Hematopoietic multipotent progenitor cell (in vitro differentiated cells): ENCODE measurements around the gene ZNF678. TPM values are rescaled to one million over a fixed set of nuclear protein-coding genes. Genes with fewer than 3 reads are reported as not detected.
A peak's percentile ranks its signal among the peaks of the same experiment; 100 is the strongest.
"Not testable (repeated sequence)": the region's sequence is repeated elsewhere in the genome, so short reads cannot be mapped to it uniquely, and the experiment has no call there.

Experiments used
- DNase-seq, 3 donors: peaks; one replicate each; pipeline ENCODE4 v3.0.0-alpha.2; 2011 to 2015; ENCODE audit warnings: low read depth in 2 of 3, low spot score in 2 of 3
- total RNA-seq: library from RNA; depleted of rRNA; stranded (reverse); fragments of >200 nt; gene quantifications from one replicate; pipeline ENCODE4 v1.2.3, GENCODE V29; 2012

Gene ZNF678
- total RNA-seq, 1 donor = 14.8 TPM

GRCh38 chr1:227589777-227590176, 26.4 kb downstream of the ZNF678 start:
- DNase-seq = not testable (repeated sequence)

DNA sequence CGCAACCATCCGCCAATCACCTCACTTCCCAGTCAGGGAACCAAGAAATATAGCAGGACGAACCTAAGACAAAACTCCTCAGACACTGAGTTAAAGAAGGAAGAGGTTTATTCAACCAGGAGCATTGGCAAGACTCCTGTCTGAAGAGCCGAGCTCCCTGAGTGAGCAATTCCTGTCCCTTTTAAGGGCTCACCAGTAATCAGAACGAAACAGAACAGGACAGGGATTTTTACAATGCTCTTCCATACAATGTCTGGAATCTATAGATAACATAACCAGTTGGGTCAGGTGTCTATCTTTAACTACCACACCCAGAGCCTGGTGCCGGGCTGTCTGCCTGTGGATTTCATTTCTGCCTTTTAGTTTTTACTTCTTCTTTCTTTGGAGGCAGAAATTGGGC, 32.9 kb downstream of the ZNF678 start:
- DNase-seq = not testable (repeated sequence)

GRCh38 chr1:227603327-227603726, 40.0 kb downstream of the ZNF678 start:
- DNase-seq = no peak

GRCh38 chr1:227604446-227604845, 41.1 kb downstream of the ZNF678 start:
- DNase-seq = no peak

GRCh38 chr1:227606271-227606670, 42.9 kb downstream of the ZNF678 start:
- not testable (repeated sequence) for DNase-seq

- DNase-seq = no peak
These were observed 44.1 kb downstream of the ZNF678 start for GRCh38 chr1:227607336-227607898.

- no peak for DNase-seq
These were observed 49.3 kb downstream of the ZNF678 start for GRCh38 chr1:227612658-227613057.

GRCh38 chr1:227613526-227613925, 50.2 kb downstream of the ZNF678 start:
- no peak for DNase-seq

DNA sequence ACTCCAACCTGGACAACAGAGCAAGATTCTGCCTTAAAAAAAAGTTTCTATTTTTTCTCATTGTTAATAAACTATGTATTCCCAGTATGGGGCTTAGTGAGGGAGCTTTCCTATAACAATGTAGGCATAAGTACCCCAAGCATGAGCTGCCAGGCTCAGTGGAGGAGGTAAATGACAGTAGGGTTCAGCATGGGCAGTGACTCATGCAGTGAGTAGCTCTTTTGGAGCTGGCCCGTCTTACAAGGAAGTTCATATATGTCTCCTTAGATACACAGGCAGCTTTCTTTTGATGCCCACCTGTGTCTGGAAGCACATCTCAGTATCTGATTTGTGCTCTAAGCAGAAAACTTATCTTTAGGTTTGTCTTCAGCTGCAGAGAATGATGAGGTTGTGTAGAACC, 57.9 kb downstream of the ZNF678 start:
- no peak for DNase-seq

DNA sequence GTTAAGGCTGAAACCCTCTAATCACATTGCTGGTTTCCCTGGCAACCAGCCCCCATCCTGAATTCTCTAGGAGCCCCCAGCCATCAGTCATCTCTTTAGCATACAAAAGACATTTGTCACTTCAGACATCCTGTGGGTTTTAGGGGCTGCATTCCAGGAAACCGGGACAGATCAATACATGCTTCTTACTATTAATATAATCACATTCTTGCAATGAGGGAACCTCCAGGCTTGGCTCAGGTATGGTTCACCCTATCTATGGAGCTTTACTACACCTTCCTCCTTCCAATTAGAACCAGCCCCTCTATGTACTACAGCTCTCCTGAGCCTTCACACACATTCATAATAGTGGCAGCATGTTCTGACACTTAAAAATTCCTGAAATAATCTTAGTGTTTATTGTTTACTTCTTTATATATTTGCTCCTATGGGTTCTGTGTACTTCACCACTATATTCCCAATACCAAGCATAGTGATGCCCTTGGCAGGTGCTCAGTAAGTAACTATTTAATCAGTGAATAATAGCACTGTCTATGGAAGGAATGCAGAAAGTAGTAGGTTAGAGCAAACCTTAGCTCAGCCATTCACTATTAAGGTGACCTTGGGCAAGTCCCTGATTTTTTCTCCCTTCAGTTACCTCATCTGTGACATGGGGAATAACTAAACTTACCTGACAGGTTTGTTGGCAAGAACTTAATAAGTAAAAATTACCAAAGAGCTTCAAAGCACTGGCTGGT, 59.6 kb downstream of the ZNF678 start:
- no peak for DNase-seq

DNA sequence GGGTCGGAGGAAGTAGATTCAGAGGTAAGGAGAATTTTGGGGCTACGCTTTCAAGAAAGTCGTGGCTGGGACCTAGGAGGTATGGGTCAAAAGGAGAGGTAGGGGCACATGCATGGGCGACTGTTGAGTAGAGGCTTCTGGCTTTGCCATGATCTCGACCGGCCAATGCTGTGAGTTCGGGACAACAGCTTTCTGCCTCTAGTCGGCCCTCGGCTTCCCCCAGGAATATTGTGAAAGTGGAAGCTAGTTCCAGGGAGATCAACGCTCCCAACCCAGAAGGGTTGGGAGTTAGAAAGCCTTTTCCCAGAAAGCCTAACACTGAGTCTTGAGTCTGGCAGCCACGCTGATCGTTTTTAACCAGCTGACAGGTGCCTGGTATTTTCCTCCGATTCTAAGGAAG, 69.0 kb downstream of the ZNF678 start:
- no peak for DNase-seq

- DNase-seq = no peak
These were observed 72.2 kb downstream of the ZNF678 start for GRCh38 chr1:227635596-227635995.

GRCh38 chr1:227654431-227654830, 91.1 kb downstream of the ZNF678 start:
- DNase-seq = peak in 1 of 3 donors; percentile 1

DNA sequence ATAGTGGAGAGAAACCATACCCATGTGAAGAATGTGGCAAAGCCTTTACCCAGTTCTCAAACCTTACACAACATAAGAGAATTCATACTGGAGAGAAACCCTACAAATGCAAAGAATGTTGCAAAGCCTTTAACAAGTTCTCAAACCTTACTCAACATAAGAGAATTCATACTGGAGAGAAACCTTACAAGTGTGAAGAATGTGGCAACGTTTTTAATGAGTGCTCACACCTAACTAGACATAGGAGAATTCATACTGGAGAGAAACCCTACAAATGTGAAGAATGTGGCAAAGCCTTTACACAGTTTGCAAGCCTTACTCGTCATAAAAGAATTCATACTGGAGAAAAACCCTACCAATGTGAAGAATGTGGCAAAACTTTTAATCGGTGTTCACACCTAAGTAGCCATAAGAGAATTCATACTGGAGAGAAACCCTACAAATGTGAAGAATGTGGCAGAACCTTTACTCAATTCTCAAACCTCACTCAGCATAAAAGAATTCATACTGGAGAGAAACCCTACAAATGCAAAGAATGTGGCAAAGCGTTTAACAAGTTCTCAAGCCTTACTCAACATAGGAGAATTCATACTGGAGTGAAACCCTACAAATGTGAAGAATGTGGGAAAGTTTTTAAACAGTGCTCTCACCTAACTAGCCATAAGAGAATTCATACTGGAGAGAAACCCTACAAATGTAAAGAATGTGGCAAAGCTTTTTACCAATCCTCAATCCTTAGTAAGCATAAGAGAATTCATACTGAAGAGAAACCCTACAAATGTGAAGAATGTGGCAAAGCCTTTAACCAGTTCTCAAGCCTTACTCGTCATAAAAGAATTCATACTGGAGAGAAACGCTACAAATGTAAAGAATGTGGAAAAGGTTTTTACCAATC, 91.7 kb downstream of the ZNF678 start:
- DNase-seq = peak in 1 of 3 donors; percentile 2

DNA sequence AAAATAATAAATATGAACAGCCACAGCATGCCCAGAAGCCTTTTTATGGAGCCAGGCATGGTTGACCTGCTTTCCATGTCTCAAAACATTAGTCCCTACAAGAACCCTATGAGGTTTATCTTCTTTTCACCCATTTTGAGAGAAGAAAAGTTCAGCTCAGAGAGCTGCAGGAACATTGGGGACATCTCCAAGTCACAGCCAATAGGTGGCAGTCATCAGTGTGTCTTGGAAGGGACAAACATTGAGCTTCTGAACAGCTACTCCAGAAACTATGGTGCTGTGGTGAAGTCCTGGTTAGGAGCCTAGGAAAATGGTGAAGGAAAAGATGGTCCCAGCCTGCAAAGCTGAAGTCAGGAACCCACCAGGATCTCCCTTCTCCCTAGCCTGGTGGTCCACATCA, 98.1 kb downstream of the ZNF678 start:
- no peak for DNase-seq

GRCh38 chr1:227662933-227663332, 99.6 kb downstream of the ZNF678 start:
- DNase-seq = no peak

DNA sequence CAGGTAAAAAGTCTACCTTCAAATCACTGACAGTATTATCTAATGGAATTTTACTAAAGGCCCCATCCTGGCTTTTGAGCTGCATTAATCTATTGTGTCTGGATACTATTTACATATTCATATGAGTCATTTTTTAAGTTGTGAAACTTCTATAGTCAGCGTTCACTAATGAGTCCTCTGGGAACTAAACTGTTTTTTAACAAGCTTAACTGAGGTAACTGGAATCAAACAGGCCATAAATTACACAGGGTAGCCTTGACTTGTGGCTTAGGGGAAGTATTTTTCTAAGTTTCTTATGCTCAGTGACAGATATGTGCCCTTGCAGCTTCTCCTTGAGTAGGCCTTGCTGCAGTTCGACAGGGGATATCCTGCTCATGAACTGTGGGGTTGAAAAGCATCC, 102.9 kb downstream of the ZNF678 start:
- no peak for DNase-seq

DNA sequence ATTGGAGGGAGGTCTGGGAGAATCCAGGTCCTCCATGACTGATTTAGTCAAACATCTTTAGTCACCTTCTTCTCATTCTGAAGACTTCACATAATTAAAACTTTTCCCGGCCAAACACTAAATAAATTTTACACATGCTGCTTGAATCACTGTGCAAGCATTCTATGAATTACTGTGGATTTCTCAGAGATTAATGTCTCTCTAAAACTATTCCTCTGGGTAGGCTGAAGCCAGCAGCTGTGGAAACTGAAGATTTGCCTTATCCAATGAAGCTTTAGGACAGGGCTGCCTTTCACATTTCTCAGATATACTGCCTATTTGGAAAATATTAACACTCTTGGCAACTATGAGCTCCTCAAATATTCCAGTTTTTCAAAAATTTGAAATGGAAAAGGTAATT, 110.1 kb downstream of the ZNF678 start:
- no peak for DNase-seq

DNA sequence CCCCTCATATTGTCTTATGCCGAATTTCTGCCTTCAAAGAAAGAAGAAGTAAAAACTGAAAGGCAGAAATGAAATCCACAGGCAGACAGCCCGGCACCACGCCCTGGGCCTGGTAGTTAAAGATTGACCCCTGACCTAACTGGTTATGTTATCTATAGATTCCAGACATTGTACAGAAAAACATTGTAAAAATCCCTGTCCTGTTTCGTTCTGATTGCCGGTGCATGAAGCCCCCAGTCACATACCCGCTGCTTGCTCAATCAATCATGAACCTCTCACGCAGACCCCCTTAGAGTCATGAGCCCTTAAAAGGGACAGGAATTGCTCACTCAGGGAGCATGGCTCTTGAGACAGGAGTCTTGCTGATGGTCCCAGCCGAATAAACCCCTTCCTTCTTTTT, 122.5 kb downstream of the ZNF678 start:
- no peak for DNase-seq

- no peak for DNase-seq
These were observed 134.0 kb downstream of the ZNF678 start for GRCh38 chr1:227697321-227697864.

GRCh38 chr1:227701631-227702030, 138.3 kb downstream of the ZNF678 start:
- DNase-seq = not testable (repeated sequence)
